Heart right ventricle (tissue), 16 donors: ENCODE measurements around the gene FOXP4. TPM values are rescaled to one million over a fixed set of nuclear protein-coding genes. Genes with fewer than 3 reads are reported as not detected.
A peak's percentile ranks its signal among the peaks of the same experiment; 100 is the strongest.

Source experiments
- ATAC-seq, 8 donors: fragments of 200-7000 bp; cut with Tn5 transposase; one replicate each; pipeline ENCODE4 v1.9.1; 2020; ENCODE audit warnings: mild to moderate bottlenecking in 8 of 8, moderate library complexity in 8 of 8, moderate number of reproducible peaks in 1 of 8
- DNase-seq, 2 donors: peaks; one replicate each; pipeline ENCODE4 v3.0.0-alpha.2; 2020
- H3K27ac ChIP-seq, 10 donors: fragments of 200-600 bp; sonication (generic) in 2 of 10; one replicate each; pipeline versions ENCODE4 v1.5.0 to v1.8.0; 2020 to 2022; ENCODE audit warnings: mild to moderate bottlenecking in 3 of 10
- H3K27me3 ChIP-seq, 7 donors: fragments of 200-600 bp; one replicate each; pipeline ENCODE4 v1.8.0; 2021 to 2022; ENCODE audit warnings: mild to moderate bottlenecking in 2 of 7
- H3K36me3 ChIP-seq, 9 donors: fragments of 200-600 bp; sonication (generic) in 1 of 9; one replicate each; pipeline versions ENCODE4 v1.5.0 to v1.8.0; 2020 to 2022; ENCODE audit warnings: mild to moderate bottlenecking in 2 of 9
- H3K4me1 ChIP-seq, 9 donors: fragments of 200-600 bp; sonication (generic) in 1 of 9; one replicate each; pipeline versions ENCODE4 v1.5.0 to v1.8.0; 2020 to 2022; ENCODE audit warnings: mild to moderate bottlenecking in 4 of 9
- H3K4me3 ChIP-seq, 10 donors: fragments of 200-600 bp; sonication (generic) in 2 of 10; one replicate each; pipeline versions ENCODE4 v1.5.0 to v1.8.0; 2020 to 2022; ENCODE audit warnings: mild to moderate bottlenecking in 7 of 10, moderate library complexity in 2 of 10
- H3K9me3 ChIP-seq, 11 donors: fragments of 200-600 bp in 10 of 11; sonication (generic) in 2 of 11; one replicate each; pipeline versions ENCODE4 v1.5.0 to v1.8.0; 2013 to 2022; ENCODE audit warnings: mild to moderate bottlenecking in 2 of 11, control low read depth in 1 of 11, moderate library complexity in 1 of 11
- WGBS, 2 donors: extraction: QIAGEN DNeasy Blood & Tissue Kit; methylation state at CpG; one replicate each; pipeline ENCODE4 v1.1.7; 2013; ENCODE audit warnings: inconsistent platforms in 1 of 2; 5-methylcytosine and 5-hydroxymethylcytosine counted together
- intact Hi-C, 10 donors: fragments of 100-400 bp; cut with DNase I; formaldehyde crosslinking; loops; one replicate each; pipeline versions ENCODE4 v1.11.1 to v1.14.2; 2022
- polyA plus RNA-seq, 2 donors: library from polyadenylated mRNA; stranded (reverse); fragments of 200-250 nt; gene quantifications; one replicate each; pipeline ENCODE4 v1.2.3, GENCODE V29; 2013
- total RNA-seq, 10 donors: library from RNA; stranded (reverse); fragmentation: NEBNext Ultra II Directional in 3 of 10; extraction: Animal tissue kit (Norgen Biotek cat#: 25700) in 3 of 10; gene quantifications; one replicate each; pipeline versions ENCODE4 v1.2.1 to v1.2.4, GENCODE V29; 2021 to 2023
- TF ChIP-seq, protein P1 (sequence below), 9 donors: fragments of 200-600 bp; sonication (generic) in 2 of 9; IDR thresholded peaks; one replicate each; pipeline versions ENCODE4 v1.5.0 to v1.8.0; 2021 to 2022; ENCODE audit warnings: antibody characterized with exemption in 9 of 9, mild to moderate bottlenecking in 5 of 9, moderate library complexity in 1 of 9
- donor health status: Arrhythmogenic right ventricular cardiomyopathy.
- donor health status: ischemic (EF 13 %, LVEDD 7.1; RV severe dilation, severe dysfunction).
- donor health status: healthy with polysubstance abuse.
- donor health status: DM: no; HTN: yes; CAD: no.
- donor health status: DM: no; HTN: no; CAD: no.
- donor health status: ischemic (EF 25% LVEDD 6.9; RV normal size, moderate dysfunction).
- donor health status: ischemic (EF 25% LVEDD 5.7; RV mildly dilated, moderate dysfunction).
- donor health status: healthy.
- donor health status: DM: yes; HTN: yes; CAD: no.
- donor health status: Ischemic cardiomyopathy.
- donor health status: ischemic (EF 35%, LVEDD 5.7; RV mildly dilated, moderate dysfunction).
- donor health status: nonischemic (EF 11% LVEDD 7.7; RV severe dilation, severe dysfunction).
- donor health status: DM: yes; HTN: yes; CAD: no.
- donor health status: PGD.
- donor health status: ischemic (EF 29% LVEDD 5.4; RV normal size, mild dysfunction).
- donor health status: nonischemic (EF 23%, LVEDD 6.1; RV moderate dilation, normal function).

The FOXP4 gene
- total and polyA plus RNA-seq, 12 donors: 8.9 to 18.0 (median 13.6) TPM

GRCh38 chr6:41598670-41599014 is 52.5 kb downstream of the FOXP4 start:
- H3K36me3 ChIP-seq: peaks cover 0 to 48% (median 3%) of the 10 kb centered on the region in 9 donors
- intact Hi-C loops: no loop called here
- DNase-seq: no peak
- TF ChIP-seq, protein P1, sequence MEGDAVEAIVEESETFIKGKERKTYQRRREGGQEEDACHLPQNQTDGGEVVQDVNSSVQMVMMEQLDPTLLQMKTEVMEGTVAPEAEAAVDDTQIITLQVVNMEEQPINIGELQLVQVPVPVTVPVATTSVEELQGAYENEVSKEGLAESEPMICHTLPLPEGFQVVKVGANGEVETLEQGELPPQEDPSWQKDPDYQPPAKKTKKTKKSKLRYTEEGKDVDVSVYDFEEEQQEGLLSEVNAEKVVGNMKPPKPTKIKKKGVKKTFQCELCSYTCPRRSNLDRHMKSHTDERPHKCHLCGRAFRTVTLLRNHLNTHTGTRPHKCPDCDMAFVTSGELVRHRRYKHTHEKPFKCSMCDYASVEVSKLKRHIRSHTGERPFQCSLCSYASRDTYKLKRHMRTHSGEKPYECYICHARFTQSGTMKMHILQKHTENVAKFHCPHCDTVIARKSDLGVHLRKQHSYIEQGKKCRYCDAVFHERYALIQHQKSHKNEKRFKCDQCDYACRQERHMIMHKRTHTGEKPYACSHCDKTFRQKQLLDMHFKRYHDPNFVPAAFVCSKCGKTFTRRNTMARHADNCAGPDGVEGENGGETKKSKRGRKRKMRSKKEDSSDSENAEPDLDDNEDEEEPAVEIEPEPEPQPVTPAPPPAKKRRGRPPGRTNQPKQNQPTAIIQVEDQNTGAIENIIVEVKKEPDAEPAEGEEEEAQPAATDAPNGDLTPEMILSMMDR (IDR thresholded peaks at IDR 0.05): no peak
- no peak overlapping the region for H3K27ac ChIP-seq
- ATAC-seq: peak in 1 of 8 donors; percentile 15
- H3K9me3 ChIP-seq: no peaks in the 10 kb centered on the region
- WGBS, 2 donors: 78 to 88% methylated on average over 8 of the region's 8 CpGs
- H3K4me3 ChIP-seq: no peak overlapping the region
- H3K4me1 ChIP-seq: peaks cover 0 to 17% (median 8%) of the 10 kb centered on the region in 9 donors
- H3K27me3 ChIP-seq: no peaks in the 10 kb centered on the region

GRCh38 chr6:41599015-41599851 is 53.1 kb downstream of the FOXP4 start:
- no peaks in the 10 kb centered on the region for H3K27me3 ChIP-seq
- intact Hi-C loops: no loop called here
- H3K27ac ChIP-seq: no peak overlapping the region
- ATAC-seq (no peak), DNase-seq (no peak)
- peaks cover 0 to 17% (median 8%) of the 10 kb centered on the region in 9 donors for H3K4me1 ChIP-seq
- 87 to 88% methylated on average over 21 of the region's 21 CpGs for WGBS, 2 donors
- H3K9me3 ChIP-seq: no peaks in the 10 kb centered on the region
- H3K36me3 ChIP-seq: peaks cover 0 to 48% (median 3%) of the 10 kb centered on the region in 9 donors
- H3K4me3 ChIP-seq: no peak overlapping the region
- TF ChIP-seq, protein P1 (IDR thresholded peaks at IDR 0.05): no peak

DNA sequence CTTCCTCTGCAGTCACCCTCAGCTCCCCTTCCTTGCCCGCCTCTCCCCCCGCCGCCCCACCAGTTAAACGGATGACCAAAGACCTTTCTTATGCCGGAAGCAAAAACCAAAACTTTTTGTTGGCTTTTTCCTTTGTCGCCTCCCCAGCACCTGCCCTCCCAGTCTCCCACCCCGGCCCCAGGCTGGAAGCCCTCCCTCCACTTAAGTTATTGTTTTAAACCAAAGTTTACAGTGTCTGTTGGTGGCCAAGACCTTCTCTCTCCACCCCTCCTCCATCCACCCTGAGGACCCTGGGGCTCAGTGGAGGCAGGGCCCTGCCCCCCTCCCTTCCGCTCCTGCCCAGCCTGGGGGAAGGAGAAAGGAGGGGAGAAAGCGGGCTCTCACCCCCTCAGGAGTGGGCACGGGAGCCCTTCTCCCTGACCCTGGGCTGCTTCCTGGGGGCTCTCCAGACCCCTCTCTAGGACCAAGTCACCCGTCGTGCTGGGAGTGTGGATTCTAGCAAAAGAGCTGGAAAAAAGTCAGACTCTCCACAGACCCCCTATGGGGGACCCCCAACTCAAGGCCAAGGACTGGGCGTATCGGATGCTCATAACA is 53.8 kb downstream of the FOXP4 start:
- 92% methylated on average over 14 of the region's 14 CpGs for WGBS, 2 donors
- Histone ChIP-seq H3K9me3 (no peaks in the 10 kb centered on the region), H3K4me3 (no peak overlapping the region), H3K4me1 (peaks cover 0 to 17% (median 8%) of the 10 kb centered on the region in 9 donors), H3K36me3 (peaks cover 0 to 44% (median 3%) of the 10 kb centered on the region in 9 donors), H3K27ac (no peak overlapping the region), H3K27me3 (no peaks in the 10 kb centered on the region)
- DNase-seq: no peak
- intact Hi-C loops: loop anchor here in 6 of 10 donors (5.0 to 10.0 kb wide), 2 partner anchors 175 to 177 kb away; partner anchors contain the start of gene FRS3 (in 6 of the 6)
- TF ChIP-seq, protein P1 (IDR thresholded peaks at IDR 0.05): no peak
- no peak for ATAC-seq

DNA sequence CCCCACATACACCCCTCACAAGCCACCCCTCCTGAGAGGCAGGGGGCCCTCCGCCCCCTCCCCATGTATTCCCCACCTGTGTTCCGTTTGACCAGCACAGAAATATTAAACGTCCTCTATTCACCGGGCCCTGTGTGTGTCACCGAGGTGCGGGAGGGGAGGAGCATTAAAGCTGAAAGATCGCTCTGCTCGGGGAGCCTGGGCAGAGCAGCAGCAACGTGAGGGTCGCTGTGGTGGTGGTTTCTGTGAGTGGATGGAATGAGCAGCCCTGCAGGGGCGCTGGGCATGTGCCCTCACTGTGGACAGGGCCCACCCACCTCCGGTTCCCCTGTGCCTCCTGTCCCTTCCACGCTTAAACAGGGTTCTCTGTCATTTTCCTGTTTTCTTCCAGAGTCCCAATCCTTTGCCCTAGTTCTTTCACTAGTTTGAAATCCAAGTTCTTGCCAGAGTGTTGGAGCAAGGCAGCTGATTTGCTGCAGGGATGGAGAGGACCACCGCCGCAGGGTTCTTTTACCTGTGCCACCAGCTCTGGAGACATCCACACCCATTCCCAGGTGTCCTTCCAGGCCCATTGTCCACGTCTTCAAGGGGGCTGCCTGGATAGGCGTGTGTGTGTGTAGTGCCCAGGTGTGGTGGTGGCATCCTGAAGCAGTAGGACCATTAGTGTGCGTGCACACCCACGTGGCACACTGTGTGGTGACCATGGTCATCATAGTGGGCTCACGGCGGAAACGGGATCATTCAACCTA is 54.5 kb downstream of the FOXP4 start:
- ATAC-seq (no peak), DNase-seq (no peak)
- TF ChIP-seq, protein P1 (IDR thresholded peaks at IDR 0.05): no peak
- Histone ChIP-seq H3K4me1 (peaks cover 0 to 17% (median 8%) of the 10 kb centered on the region in 9 donors), H3K4me3 (no peak overlapping the region), H3K36me3 (peaks cover 0 to 37% (median 0%) of the 10 kb centered on the region in 9 donors), H3K9me3 (no peaks in the 10 kb centered on the region), H3K27ac (no peak overlapping the region), H3K27me3 (no peaks in the 10 kb centered on the region)
- intact Hi-C loops: loop anchor here in 6 of 10 donors (5.0 to 10.0 kb wide), 2 partner anchors 174 to 177 kb away; partner anchors contain the start of gene FRS3 (in 6 of the 6)
- WGBS, 2 donors: 80 to 81% methylated on average over 22 of the region's 22 CpGs
